B cell (primary cell): ENCODE results near the gene NRGN. TPM values are rescaled to one million over a fixed set of nuclear protein-coding genes. Genes with fewer than 3 reads are reported as not detected.
A peak's percentile ranks its signal among the peaks of the same experiment; 100 is the strongest.

Source experiments
- ATAC-seq: fragments of 200-7000 bp; cut with Tn5 transposase; one replicate; pipeline ENCODE4 v1.10.0; 2021; ENCODE audit warnings: low read depth, mild to moderate bottlenecking, moderate number of reproducible peaks, moderate library complexity
- CTCF ChIA-PET: fragments of 350-600 bp; sonication (Branson Sonifier 250); formaldehyde crosslinking; loops from one replicate; lab custom pipeline; 2021; ENCODE audit warnings: antibody characterized with exemption, inconsistent platforms; lab: Charles Lee
- POLR2A ChIA-PET: fragments of 350-600 bp; sonication (Branson Sonifier 250); formaldehyde crosslinking; loops from one replicate; lab custom pipeline; 2021; ENCODE audit warnings: antibody characterized with exemption; lab: Charles Lee
- DNase-seq: peaks from one replicate; pipeline ENCODE4 v3.0.0; 2013
- H2AFZ ChIP-seq: 2 replicates; pipeline ENCODE4 v1.6.1; 2012; ENCODE audit warnings: mild to moderate bottlenecking, low read depth, low read length; ENCODE audit not compliant: insufficient read depth, poor library complexity, severe bottlenecking
- H3K27ac ChIP-seq, 2 donors: 1 replicate in 1 of 2; 2 replicates in 1 of 2; pipeline ENCODE4 v1.5.1; 2012 to 2013; ENCODE audit warnings: low read length in 2 of 2, mild to moderate bottlenecking in 2 of 2, moderate library complexity in 1 of 2
- H3K27me3 ChIP-seq, 4 experiments: fragments of 200-600 bp in 1 of 4; sonication (generic) in 1 of 4; replicated peaks in 1 of 4; 1 replicate in 2 of 4; 2 replicates in 2 of 4; pipeline versions ENCODE4 v1.6.1 to v1.7.0; 2013 to 2016; ENCODE audit warnings: low read length in 3 of 4, mild to moderate bottlenecking in 2 of 4, mixed read lengths in 1 of 4, moderate library complexity in 1 of 4; ENCODE audit not compliant: insufficient read depth in 4 of 4, control insufficient read depth in 3 of 4; ENCODE audit errors: control extremely low read depth in 1 of 4
- H3K36me3 ChIP-seq, 2 experiments: replicated peaks in 1 of 2; 1 replicate in 1 of 2; 2 replicates in 1 of 2; pipeline versions ENCODE4 v1.6.1 to v1.7.1; 2013; ENCODE audit warnings: low read length in 1 of 2; ENCODE audit not compliant: insufficient read depth in 2 of 2, control insufficient read depth in 1 of 2; ENCODE audit errors: control extremely low read depth in 1 of 2, extremely low read depth in 1 of 2
- H3K4me1 ChIP-seq, 2 donors: fragments of 200-600 bp in 1 of 2; sonication (generic) in 1 of 2; 1 replicate in 1 of 2; 2 replicates in 1 of 2; pipeline versions ENCODE4 v1.5.1 to v1.6.1; 2013 to 2017; ENCODE audit warnings: low read length in 2 of 2; ENCODE audit not compliant: control insufficient read depth in 2 of 2, insufficient read depth in 2 of 2
- H3K4me2 ChIP-seq: replicated peaks from 2 replicates; pipeline ENCODE3; 2012; ENCODE audit warnings: mild to moderate bottlenecking, low read depth, low read length; ENCODE audit not compliant: poor library complexity, severe bottlenecking
- H3K4me3 ChIP-seq, 5 experiments: fragments of 200-600 bp in 1 of 5; sonication (generic) in 1 of 5; 1 replicate in 3 of 5; 2 replicates in 2 of 5; pipeline versions ENCODE4 v1.5.1 to v1.7.0; 2011 to 2016; ENCODE audit warnings: low read length in 4 of 5, mild to moderate bottlenecking in 4 of 5, low read depth in 2 of 5, control low read depth in 1 of 5, moderate library complexity in 1 of 5; ENCODE audit not compliant: insufficient read depth in 1 of 5; ENCODE audit errors: control extremely low read depth in 1 of 5, extremely low read depth in 1 of 5
- H3K79me2 ChIP-seq: fragments of 200-600 bp; sonication (generic); one replicate; pipeline ENCODE4 v1.6.0; 2016; ENCODE audit warnings: low read length; ENCODE audit not compliant: control insufficient read depth, insufficient read depth
- H3K9ac ChIP-seq: fragments of 200-600 bp; sonication (generic); 2 replicates; pipeline ENCODE4 v1.6.1; 2017; ENCODE audit warnings: mild to moderate bottlenecking, low read length, moderate library complexity
- H3K9me3 ChIP-seq, 3 donors: one replicate each; pipeline versions ENCODE4 v1.6.1 to v1.7.1; 2013; ENCODE audit warnings: low read length in 2 of 3; ENCODE audit not compliant: control insufficient read depth in 2 of 3, insufficient read depth in 1 of 3; ENCODE audit errors: control extremely low read depth in 1 of 3
- H4K20me1 ChIP-seq: 2 replicates; pipeline ENCODE4 v1.6.0; 2012; ENCODE audit warnings: mild to moderate bottlenecking, low read length; ENCODE audit not compliant: insufficient read depth, control insufficient read depth, poor library complexity, severe bottlenecking
- H3K27ac Mint-ChIP-seq: one replicate; pipeline ENCODE4 v1.8.0; 2021; ENCODE audit warnings: mixed read lengths
- H3K27me3 Mint-ChIP-seq: one replicate; pipeline ENCODE4 v1.8.0; 2021; ENCODE audit warnings: mixed read lengths
- H3K4me1 Mint-ChIP-seq: one replicate; pipeline ENCODE4 v1.8.0; 2021; ENCODE audit warnings: mixed read lengths
- H3K4me3 Mint-ChIP-seq: one replicate; pipeline ENCODE4 v1.8.0; 2021; ENCODE audit warnings: mixed read lengths
- H3K9me3 Mint-ChIP-seq: one replicate; pipeline ENCODE4 v1.8.0; 2022; ENCODE audit warnings: mixed read lengths; ENCODE audit not compliant: insufficient read depth
- EZH2 ChIP-seq: IDR thresholded peaks from 2 replicates; pipeline ENCODE4 v1.6.1; 2012; ENCODE audit warnings: borderline replicate concordance, low read depth, mild to moderate bottlenecking, moderate library complexity, low read length; ENCODE audit not compliant: insufficient read depth, poor library complexity, severe bottlenecking
- WGBS: methylation state at CpG from one replicate; pipeline ENCODE4 v1.1.5; 2013; ENCODE audit warnings: missing lambda C conversion rate; ENCODE audit not compliant: insufficient coverage; 5-methylcytosine and 5-hydroxymethylcytosine counted together
- intact Hi-C: fragments of 100-400 bp; cut with micrococcal nuclease; formaldehyde crosslinking; loops from one replicate; pipeline ENCODE4 v1.10.0; 2022
- polyA plus RNA-seq: library from polyadenylated mRNA; depleted of rRNA; stranded (reverse); fragments of >200 nt; gene quantifications from 2 replicates; pipeline ENCODE4 v1.2.3, GENCODE V29; 2012
- total RNA-seq, 2 donors: library from RNA; stranded (reverse); fragments of 120-200 nt in 1 of 2; gene quantifications; 1 replicate in 1 of 2; 2 replicates in 1 of 2; pipeline versions ENCODE4 v1.2.3 to v1.2.4, GENCODE V29; 2013 to 2022
- TF ChIP-seq, protein P1 (sequence below): fragments of 200-600 bp; IDR thresholded peaks from one replicate; pipeline ENCODE4 v1.8.0; 2022; ENCODE audit warnings: antibody characterized with exemption, mild to moderate bottlenecking

The NRGN gene
- total and polyA plus RNA-seq, 2 donors (not counting 1 experiment from before 2014, with no cell fraction given), result 3.1 TPM; not detected in 1

GRCh38 chr11:124763156-124763947 lies 23.6 kb downstream of the NRGN start:
- Histone ChIP-seq H3K4me3 (peak overlapping the region; percentile 42 to 81 (median 64)), H3K27ac (peak overlapping the region in 1 of 2 donors; percentile 67), H3K9me3 (peaks cover 0 to 3% (median 0%) of the 10 kb centered on the region in 3 donors), H3K9ac (peak overlapping the region; percentile 76), H4K20me1 (peaks cover 6% of the 10 kb centered on the region), H3K4me1 (peaks cover 38 to 55% of the 10 kb centered on the region in 2 donors), H3K27me3 (peaks cover 0 to 20% (median 9%) of the 10 kb centered on the region in 4 experiments), H3K4me2 (peak overlapping the region; percentile 99), H3K79me2 (peaks cover 16% of the 10 kb centered on the region), H2AFZ (peak overlapping the region; percentile 86), H3K36me3 (peaks cover 0 to 10% of the 10 kb centered on the region in 2 experiments)
- ChIA-PET CTCF (interaction anchor here (0.7 to 11.1 kb wide), 30 partner anchors 8 to 121 kb away, joined by 3 to 202 read pairs (median 6); partner anchors contain the start of genes MSANTD2, NRGN, SIAE and SPA17), POLR2A (interaction anchor here (0.6 to 1.6 kb wide), 4 partner anchors 17 to 244 kb away, joined by 3 to 7 read pairs (median 6); partner anchors contain the start of gene NRGN)
- intact Hi-C loops, result loop anchor here (1.0 to 2.0 kb wide), 8 partner anchors 17 to 141 kb away; partner anchors contain the start of genes MSANTD2, NRGN, SIAE and SPA17
- 13% methylated on average over 17 of the region's 21 CpGs for WGBS
- Mint-ChIP-seq H3K9me3 (no peaks in the 10 kb centered on the region), H3K4me3 (peak overlapping the region; percentile 94), H3K4me1 (peaks cover 43% of the 10 kb centered on the region), H3K27ac (peak overlapping the region; percentile 67), H3K27me3 (peaks cover 3% of the 10 kb centered on the region)
- ATAC-seq, result peak; percentile 31
- peak; percentile 90 for DNase-seq
- TF ChIP-seq, protein P1, sequence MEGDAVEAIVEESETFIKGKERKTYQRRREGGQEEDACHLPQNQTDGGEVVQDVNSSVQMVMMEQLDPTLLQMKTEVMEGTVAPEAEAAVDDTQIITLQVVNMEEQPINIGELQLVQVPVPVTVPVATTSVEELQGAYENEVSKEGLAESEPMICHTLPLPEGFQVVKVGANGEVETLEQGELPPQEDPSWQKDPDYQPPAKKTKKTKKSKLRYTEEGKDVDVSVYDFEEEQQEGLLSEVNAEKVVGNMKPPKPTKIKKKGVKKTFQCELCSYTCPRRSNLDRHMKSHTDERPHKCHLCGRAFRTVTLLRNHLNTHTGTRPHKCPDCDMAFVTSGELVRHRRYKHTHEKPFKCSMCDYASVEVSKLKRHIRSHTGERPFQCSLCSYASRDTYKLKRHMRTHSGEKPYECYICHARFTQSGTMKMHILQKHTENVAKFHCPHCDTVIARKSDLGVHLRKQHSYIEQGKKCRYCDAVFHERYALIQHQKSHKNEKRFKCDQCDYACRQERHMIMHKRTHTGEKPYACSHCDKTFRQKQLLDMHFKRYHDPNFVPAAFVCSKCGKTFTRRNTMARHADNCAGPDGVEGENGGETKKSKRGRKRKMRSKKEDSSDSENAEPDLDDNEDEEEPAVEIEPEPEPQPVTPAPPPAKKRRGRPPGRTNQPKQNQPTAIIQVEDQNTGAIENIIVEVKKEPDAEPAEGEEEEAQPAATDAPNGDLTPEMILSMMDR, result peak; percentile 79
- TF ChIP-seq EZH2, result no peak
